GM15510 (cell line): Measurements from ENCODE around the gene ANTXR1.

ENCODE experiments used
- POLR2A ChIP-seq: IDR thresholded peaks from 3 replicates; pipeline ENCODE4 v1.6.1; 2011; ENCODE audit warnings: borderline replicate concordance; ENCODE audit not compliant: insufficient read length; ENCODE audit errors: extremely low read depth

ANTXR1 gene

DNA sequence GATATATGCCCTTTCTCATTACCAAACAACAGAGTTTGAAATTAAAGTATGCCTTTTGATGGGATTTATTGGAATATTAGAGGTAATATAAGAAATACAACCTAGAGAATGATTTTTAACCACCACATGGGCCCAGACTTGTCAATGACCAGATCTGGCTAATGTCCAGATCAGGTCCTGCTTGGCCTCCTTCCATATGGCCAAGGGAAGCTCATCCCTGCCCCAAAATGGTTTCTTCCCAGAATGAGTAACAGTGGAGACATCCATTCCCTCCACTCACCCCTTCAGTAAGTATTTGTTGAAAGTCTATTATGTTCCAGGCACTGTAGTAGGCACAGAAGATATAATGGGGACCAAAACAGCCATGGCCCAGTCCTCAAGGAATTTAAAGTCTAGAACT, 54.9 kb downstream of the ANTXR1 start:
- no peak for TF ChIP-seq POLR2A

DNA sequence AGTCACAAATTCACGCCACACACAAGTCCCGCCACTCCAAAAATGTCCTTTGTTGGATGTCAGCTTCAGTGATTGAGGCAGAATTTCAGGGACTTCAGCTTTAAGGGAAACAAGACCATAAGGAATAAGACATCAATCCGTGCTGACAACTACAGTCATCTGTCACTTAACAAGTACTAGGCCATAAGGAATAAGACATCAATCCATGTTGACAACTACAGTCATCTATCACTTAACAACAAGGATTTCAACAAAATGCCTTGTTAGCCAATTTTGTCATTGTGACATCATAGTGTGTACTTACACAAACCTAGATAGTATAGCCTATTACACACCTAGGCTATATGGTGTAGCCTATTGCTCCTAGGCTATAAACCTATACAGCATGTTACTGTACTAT, 58.0 kb downstream of the ANTXR1 start:
- no peak for TF ChIP-seq POLR2A

DNA sequence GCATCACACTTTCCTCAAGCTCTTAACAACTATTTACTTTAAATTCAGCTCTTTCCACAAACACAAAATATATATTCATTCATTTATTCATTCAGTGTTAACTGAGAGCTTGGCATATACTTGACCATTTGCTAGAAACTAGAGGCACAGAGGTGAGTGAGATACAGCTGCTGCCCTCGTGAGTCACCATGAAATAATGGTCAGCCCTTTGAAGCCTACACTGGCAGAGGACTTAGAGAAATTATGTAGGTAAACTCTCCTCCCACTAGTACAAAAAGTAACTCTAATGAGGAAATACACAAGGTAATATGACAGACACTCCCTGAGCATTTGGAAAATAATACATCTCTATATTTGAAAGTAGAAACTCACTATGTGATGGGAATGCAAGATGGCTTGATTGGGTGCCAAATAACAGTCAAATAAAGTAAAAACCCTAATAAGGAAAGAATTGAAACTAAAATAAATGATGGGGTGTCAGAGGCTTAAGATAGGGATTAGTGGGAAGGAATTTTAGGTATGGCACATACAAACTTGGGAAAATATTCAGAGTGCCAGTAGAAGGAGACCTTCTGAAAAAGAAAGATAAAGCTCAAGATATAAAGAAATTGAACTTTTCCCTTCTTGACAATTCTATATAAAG, 61.1 kb downstream of the ANTXR1 start:
- no peak for TF ChIP-seq POLR2A

DNA sequence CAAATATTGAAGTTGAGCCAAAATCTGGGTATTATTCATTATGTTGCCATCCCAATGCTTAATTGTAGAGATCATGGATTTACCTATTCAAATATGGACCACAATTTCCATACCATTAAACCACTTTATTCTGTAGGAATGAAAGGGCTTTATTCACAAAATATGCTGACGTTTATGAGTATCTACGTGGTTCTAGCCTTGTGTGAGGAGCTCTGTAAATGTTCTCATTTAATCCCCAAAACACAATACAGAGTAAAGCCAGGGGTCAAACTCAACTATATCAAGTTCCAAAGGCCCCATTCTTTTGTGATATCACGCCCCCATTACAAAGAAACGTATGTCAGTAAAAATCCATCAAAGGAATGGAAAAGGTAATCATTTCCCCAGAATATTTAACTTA, 61.9 kb downstream of the ANTXR1 start:
- TF ChIP-seq POLR2A = no peak

DNA sequence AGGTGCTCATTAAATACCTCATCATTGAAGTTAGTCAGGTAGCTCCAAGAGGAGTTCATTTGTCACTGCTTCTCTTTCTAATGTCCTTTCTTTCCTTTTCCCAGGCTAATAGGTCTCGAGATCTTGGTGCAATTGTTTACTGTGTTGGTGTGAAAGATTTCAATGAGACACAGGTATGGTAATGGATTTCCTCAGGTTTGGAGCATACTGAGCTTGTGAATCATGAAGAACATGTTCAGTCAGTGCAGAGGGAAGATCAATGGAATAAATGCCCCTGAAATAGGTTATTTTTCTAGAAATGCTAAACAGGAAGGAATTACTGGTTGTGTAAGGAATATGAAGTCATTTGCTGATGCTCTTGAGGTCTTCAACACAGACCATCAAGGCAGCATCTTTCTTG, 62.5 kb downstream of the ANTXR1 start:
- no peak for TF ChIP-seq POLR2A

DNA sequence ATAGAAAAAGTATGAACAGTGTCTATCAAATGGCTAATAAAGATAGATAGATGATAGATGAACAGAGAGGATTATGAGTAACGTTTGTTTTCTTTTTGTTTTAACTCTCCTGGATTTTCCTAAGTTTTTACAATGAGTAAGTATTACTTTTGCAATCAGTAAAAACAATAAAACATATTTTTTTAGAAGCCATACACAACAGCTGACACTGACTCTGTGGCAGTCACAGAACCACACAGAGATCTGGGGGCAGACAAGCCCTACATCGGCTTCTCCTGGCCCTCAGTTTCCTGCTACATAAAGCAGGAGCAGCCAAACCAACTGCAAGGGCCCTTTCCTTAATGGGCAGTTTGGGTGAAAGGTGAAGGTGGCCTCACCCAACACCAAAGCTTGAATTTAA, 63.6 kb downstream of the ANTXR1 start:
- TF ChIP-seq POLR2A = no peak

DNA sequence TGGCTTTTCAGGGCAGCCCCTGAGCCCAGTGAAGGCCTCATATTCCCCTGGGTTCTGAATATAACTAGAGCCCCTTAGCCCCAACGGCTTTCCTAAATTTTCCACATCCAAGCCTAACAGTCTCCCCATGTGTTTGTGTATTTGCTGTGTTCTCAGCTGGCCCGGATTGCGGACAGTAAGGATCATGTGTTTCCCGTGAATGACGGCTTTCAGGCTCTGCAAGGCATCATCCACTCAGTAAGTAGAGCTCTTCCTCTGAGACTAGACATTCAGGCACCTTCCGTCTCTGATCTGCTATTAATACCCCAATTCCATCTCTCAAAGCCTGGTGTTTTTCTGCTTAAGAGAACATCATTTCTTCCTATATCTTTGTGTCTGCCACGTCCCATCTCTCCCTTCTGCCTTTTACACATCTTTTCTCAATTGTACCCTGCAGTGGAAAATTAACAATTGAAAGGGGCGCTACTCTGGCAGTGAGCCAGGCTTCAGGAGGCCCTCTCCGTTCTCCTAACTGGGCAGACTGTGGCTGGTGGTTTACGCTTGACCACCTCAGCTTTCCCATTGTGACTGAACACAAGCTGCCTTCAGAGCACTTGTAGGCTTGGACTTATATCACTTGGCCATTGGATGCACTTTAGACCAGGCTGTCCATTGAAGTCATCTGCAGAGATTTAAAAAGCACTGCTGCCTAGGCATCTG, 64.4 kb downstream of the ANTXR1 start:
- TF ChIP-seq POLR2A = no peak

DNA sequence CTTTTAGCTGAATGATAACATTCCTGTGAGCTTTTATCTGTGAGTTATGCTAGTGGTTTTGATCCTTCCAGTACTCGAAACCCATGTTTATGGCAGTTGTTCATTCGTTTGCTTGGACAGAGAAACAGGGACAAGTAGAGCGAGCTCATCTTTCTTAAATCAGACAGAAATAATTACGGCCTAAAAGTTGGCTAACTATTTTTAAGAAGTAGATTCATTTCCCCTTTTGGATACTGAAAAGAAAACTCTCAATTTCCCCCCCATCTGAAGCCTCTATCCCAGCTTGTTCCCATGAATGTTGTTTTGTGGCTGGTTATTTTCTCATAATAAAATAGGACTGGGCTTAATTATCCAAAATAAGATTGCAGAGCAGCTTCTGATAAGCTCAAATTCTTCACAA, 67.1 kb downstream of the ANTXR1 start:
- no peak for TF ChIP-seq POLR2A

DNA sequence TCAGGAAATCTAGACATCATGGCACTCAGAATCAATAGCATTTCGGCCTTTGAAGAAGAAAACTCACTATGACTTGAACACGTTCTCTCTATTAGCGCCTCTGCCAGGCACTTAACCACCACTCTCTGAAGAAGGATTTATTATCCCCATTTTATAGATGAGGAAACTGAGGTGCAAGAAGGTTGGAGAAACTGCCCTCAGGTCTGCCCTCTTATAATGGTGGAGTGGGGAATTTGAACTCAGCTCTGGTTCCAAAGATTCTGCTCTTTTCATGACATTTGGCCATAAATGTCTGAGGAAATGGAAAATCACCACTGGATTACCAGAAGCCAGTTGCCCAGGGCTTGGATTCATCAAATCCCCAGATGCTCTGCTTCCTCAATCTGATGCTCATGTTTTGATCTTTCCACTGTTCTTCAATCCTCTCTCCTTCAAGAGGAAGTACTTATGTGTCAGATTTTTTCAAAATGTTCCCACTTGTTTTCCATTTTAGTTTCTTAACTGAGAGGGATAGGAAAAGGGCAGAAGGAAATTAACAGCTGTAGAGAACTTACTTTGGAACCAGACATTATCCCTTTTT, 68.1 kb downstream of the ANTXR1 start:
- no peak for TF ChIP-seq POLR2A

DNA sequence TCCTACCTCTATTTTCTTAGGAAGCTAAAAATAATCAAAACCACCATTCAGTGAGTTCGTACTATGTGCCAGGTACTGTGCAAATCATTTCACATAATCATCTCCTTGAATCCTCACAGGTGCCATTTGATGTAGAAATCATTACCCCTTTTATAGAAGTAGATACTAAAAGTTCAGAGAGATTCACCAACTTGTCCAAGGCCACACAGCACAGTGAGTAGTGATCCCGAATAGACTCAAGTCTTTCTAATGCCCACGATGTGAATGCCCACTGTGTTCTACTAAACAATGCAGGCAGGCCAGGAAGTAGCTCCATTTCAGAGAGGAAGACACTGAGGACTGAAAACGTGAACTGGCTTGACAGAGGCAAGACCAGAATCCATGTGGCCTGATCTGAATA, 68.8 kb downstream of the ANTXR1 start:
- no peak for TF ChIP-seq POLR2A

DNA sequence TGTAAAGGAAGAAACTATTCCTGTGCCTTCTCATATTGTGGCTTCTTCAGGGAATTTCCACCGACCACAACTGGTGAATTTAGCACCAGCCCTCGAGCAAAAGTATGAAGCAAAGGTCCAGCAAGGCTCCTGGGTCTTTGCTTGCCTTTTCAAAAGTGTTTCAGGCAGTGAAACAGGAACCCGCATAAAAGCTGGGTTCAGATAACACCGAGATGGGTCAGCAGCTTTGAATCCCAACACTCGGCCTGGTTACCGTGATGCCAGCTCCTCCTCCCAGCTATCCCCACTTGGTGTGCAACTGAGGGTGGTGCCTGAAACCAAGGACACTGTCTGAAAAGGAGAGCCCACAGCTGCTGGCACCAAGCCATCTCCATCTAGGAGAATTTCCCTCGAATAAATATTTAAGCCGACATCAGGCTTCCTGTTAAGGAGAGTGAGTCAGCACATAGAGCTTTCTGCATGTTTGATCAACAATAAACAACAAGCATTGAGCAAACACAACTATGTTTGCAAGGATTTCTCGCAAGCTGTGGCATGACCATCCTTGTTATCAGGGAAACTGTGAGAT, 69.5 kb downstream of the ANTXR1 start:
- no peak for TF ChIP-seq POLR2A

DNA sequence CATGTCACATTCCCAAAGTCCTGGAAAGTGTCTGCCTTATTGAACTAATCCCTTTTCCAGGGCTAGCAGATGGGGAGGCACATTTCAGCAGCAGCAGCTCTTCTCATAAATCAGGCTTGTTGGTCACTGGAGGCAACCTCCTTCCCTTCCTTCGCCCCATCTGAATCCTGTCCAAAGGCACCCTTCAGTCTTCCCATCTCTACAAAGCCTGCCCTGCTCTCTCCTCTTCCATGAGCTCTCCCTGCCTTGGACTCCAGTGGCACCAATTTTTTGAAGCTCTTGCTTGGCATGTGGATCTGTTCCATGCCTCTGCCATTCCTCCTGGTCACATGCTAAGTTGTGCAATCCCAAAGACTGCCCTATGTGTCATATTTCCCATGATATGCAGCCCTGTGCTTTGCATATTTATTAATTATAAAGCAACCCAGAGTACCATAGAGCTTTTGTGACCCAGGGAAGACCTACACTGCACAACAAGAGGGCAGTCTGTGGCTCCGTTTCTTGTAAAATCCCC, 70.3 kb downstream of the ANTXR1 start:
- TF ChIP-seq POLR2A = no peak

DNA sequence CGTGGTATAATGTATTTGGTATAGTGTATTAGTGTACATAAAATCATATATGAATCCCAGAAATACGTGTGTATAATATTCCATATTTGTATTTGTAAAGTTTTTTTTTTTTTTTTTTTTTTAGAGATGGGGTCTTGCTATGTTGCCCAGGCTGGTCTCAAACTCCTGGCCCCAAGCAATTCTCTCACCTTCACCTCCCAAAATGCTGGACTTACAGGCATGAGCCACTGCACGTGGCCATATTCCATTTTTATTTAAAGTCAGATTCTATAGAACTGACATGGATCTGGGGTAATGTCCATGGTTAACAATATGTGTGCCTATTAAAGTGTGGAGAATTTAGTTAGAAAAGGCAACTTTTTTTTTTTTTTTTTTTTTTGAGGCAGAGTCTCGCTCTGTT, 71.5 kb downstream of the ANTXR1 start:
- no peak for TF ChIP-seq POLR2A

DNA sequence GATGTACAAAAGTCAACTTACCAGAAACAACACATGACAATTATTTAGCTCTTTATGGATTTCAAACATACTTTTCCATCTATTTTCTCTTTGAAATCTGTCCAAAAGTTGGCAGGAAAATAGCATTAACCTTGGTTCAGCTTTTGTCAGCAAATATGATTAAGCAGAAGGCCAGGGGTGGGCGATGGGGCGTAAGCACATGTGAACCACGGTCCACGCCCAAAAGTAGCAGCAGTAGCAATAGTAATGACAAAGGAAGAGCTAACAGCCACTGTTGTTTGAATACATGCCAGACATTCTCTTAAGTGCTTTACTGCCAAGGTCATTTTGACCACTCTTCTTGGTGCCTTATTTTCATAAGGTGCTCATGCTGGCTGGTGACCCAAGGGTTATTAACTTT, 73.5 kb downstream of the ANTXR1 start:
- no peak for TF ChIP-seq POLR2A

DNA sequence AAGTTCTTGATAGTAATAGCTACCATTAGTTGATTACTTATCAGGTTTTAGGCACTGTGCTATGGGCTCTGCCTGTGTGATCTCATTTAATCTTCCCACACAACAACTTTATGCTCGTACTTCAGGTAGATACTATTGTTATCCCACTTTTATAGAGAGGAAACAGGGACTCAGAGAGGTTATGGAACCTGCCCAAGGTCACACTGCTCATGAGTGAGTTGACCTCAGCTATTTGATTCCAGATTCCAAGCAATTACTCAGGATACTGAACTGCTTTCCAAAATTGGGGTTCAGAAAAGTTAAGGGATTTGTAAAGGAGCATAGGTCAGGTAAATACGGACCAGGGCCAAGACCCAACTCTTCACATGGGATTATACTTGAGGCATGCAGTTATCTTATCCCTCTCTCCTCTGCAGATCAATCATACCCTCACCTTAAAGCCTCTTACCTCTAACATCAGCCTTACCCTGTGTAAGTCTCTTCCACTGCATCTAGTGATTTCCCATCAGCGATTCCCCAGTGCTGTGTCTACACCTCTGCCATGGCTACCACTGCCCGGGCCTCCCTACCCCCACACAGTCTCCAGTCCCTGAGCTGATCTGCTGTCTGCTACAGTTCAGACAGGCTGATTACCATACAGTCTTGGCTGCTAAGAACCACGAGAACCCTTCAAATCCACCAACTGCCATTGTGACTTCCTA, 74.4 kb downstream of the ANTXR1 start:
- TF ChIP-seq POLR2A = no peak
